NCI-H2196 treated with DMSO at 0.1 percent for 48 hours (cell line): ENCODE measurements around the gene GRIN2C.

Source experiments
- DNase-seq: peaks from one replicate; lab custom pipeline; 2025; ENCODE audit not compliant: unreplicated experiment; lab: John Stamatoyannopoulos, UW

The GRIN2C gene

GRCh38 chr17:74804683-74805082, 55.0 kb downstream of the GRIN2C start:
- DNase-seq = no peak

- no peak for DNase-seq
Measured at GRCh38 chr17:74803971-74804370, 55.7 kb downstream of the GRIN2C start.

- no peak for DNase-seq
Measured at GRCh38 chr17:74803388-74803930, 56.2 kb downstream of the GRIN2C start.

GRCh38 chr17:74801896-74802295, 57.8 kb downstream of the GRIN2C start:
- DNase-seq = no peak

- no peak for DNase-seq
Measured at GRCh38 chr17:74800531-74800930, 59.2 kb downstream of the GRIN2C start.

GRCh38 chr17:74799097-74799496, 60.6 kb downstream of the GRIN2C start:
- DNase-seq = no peak

- DNase-seq = no peak
Measured at GRCh38 chr17:74798239-74798707, 61.4 kb downstream of the GRIN2C start.

- DNase-seq = no peak
Measured at GRCh38 chr17:74797824-74798223, 61.9 kb downstream of the GRIN2C start.

- DNase-seq = no peak
Measured at GRCh38 chr17:74796866-74797265, 62.8 kb downstream of the GRIN2C start.

GRCh38 chr17:74796211-74796610, 63.5 kb downstream of the GRIN2C start:
- no peak for DNase-seq

- DNase-seq = no peak
Measured at GRCh38 chr17:74795327-74796020, 64.2 kb downstream of the GRIN2C start.

- DNase-seq = no peak
Measured at GRCh38 chr17:74792586-74793105, 67.0 kb downstream of the GRIN2C start.
